ENCODE data around the gene UBL4B.

UBL4B gene

GRCh38 chr1:110113551-110113950 lies 1.3 kb downstream of the UBL4B start:
- no peak for DNase-seq (ENCODE audit: low read depth)
- no peak overlapping the region for H3K4me3 ChIP-seq (ENCODE audit: control insufficient read depth, low read depth, low read length)
- TF ChIP-seq, protein P1, sequence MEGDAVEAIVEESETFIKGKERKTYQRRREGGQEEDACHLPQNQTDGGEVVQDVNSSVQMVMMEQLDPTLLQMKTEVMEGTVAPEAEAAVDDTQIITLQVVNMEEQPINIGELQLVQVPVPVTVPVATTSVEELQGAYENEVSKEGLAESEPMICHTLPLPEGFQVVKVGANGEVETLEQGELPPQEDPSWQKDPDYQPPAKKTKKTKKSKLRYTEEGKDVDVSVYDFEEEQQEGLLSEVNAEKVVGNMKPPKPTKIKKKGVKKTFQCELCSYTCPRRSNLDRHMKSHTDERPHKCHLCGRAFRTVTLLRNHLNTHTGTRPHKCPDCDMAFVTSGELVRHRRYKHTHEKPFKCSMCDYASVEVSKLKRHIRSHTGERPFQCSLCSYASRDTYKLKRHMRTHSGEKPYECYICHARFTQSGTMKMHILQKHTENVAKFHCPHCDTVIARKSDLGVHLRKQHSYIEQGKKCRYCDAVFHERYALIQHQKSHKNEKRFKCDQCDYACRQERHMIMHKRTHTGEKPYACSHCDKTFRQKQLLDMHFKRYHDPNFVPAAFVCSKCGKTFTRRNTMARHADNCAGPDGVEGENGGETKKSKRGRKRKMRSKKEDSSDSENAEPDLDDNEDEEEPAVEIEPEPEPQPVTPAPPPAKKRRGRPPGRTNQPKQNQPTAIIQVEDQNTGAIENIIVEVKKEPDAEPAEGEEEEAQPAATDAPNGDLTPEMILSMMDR (IDR thresholded peaks at IDR 0.05; ENCODE audit: control insufficient read depth, insufficient read depth, low read depth, low read length, missing control alignments), result no peak

- H3K4me3 ChIP-seq (ENCODE audit: control insufficient read depth, low read depth, low read length), result no peak overlapping the region
- DNase-seq (ENCODE audit: low read depth), result no peak
- TF ChIP-seq, protein P1 (IDR thresholded peaks at IDR 0.05; ENCODE audit: control insufficient read depth, insufficient read depth, low read depth, low read length, missing control alignments), result no peak
Observed at GRCh38 chr1:110114173-110114572, 1.9 kb downstream of the UBL4B start.

- TF ChIP-seq, protein P1 (IDR thresholded peaks at IDR 0.05; ENCODE audit: control insufficient read depth, insufficient read depth, low read depth, low read length, missing control alignments), result no peak
- no peak overlapping the region for H3K4me3 ChIP-seq (ENCODE audit: control insufficient read depth, low read depth, low read length)
- no peak for DNase-seq (ENCODE audit: low read depth)
Observed at GRCh38 chr1:110114784-110115183, 2.5 kb downstream of the UBL4B start.

DNA sequence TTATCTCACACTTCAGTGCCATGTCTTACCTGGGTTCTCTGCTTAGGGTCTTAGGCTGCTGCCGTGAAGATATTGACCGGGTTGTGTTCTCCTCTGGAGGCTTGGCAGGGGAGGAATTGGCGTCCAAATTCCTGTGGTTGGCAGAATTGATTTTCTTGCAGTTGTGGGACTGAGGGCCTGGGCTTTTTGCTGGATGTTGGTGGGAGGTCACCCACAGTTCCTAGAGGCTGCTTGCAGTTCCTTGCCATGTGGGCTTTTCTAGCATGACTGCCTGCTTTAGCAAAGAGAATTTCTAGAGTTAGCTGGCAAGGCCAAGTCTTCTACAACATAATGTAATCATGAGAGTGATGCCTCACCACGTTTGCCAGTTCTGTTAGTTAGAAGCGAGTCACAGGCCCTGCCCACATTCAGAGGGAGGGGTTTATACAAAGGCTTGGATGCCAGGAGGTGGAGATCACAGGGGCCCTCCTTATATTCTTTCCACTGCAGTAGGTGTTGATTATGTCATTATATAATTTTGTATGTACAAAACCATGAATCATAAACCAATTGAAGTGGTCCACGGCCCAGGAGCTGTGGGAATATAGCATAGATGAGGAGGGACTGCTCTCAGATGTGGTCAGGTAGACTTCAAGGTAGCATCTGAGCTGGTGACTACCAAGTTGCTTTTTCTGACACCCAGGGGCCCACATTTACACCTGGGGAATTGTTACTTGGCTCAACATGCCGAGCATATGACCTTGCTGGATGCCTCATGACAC lies 6.6 kb downstream of the UBL4B start:
- no peak for DNase-seq (ENCODE audit: low read depth)
- no peak overlapping the region for H3K4me3 ChIP-seq (ENCODE audit: control insufficient read depth, low read depth, low read length)
- TF ChIP-seq, protein P1 (IDR thresholded peaks at IDR 0.05; ENCODE audit: control insufficient read depth, insufficient read depth, low read depth, low read length, missing control alignments), result no peak

DNA sequence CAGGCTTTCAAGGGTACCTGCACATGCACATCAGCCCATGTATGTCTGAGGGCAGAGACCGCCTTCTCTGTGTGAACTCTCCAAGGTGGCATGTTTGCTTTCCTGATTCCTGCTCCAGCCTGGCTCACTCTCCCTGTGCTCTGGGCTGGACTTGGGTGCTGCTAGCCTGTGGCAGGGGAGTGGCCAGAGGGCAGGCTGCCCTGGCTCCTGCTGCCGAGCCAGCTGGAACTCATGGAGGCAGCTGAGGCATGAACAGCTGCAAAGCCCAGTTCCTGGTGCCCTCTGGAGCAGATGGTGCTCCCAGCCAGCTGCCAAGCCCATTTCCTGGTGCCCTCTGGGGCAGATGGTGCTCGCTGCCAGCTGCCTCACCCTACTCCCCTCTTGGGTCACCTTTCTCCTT lies 7.6 kb downstream of the UBL4B start:
- TF ChIP-seq, protein P1 (IDR thresholded peaks at IDR 0.05; ENCODE audit: control insufficient read depth, insufficient read depth, low read depth, low read length, missing control alignments), result no peak
- DNase-seq (ENCODE audit: low read depth), result no peak
- no peak overlapping the region for H3K4me3 ChIP-seq (ENCODE audit: control insufficient read depth, low read depth, low read length)

- TF ChIP-seq, protein P1 (IDR thresholded peaks at IDR 0.05; ENCODE audit: control insufficient read depth, insufficient read depth, low read depth, low read length, missing control alignments), result no peak
- DNase-seq (ENCODE audit: low read depth), result no peak
- no peak overlapping the region for H3K4me3 ChIP-seq (ENCODE audit: control insufficient read depth, low read depth, low read length)
Observed at GRCh38 chr1:110120960-110121561, 8.8 kb downstream of the UBL4B start.
